Thyroid gland (tissue), 4 donors: ENCODE data around the gene MAGI1. TPM values are rescaled to one million over a fixed set of nuclear protein-coding genes. Genes with fewer than 3 reads are reported as not detected.

ENCODE experiments used
- DNase-seq, 2 donors: peaks; one replicate each; pipeline ENCODE4 v3.0.0-alpha.2; 2019
- H3K27ac ChIP-seq, 3 donors: fragments of 200-600 bp; sonication (generic); 1 replicate in 2 of 3; 2 replicates in 1 of 3; pipeline ENCODE4 v1.5.1; 2016 to 2019; ENCODE audit warnings: mild to moderate bottlenecking in 1 of 3, moderate library complexity in 1 of 3
- H3K27me3 ChIP-seq: fragments of 200-600 bp; sonication (generic); one replicate; pipeline ENCODE4 v1.5.1; 2019
- H3K36me3 ChIP-seq, 2 donors: fragments of 200-600 bp; sonication (generic); one replicate each; pipeline ENCODE4 v1.5.1; 2016 to 2019
- H3K4me1 ChIP-seq, 2 donors: fragments of 200-600 bp; sonication (generic); one replicate each; pipeline ENCODE4 v1.5.1; 2017 to 2019
- H3K4me3 ChIP-seq, 3 donors: fragments of 200-600 bp; sonication (generic); replicated peaks in 1 of 3; 1 replicate in 2 of 3; 2 replicates in 1 of 3; pipeline ENCODE4 v1.5.1; 2016; ENCODE audit warnings: mild to moderate bottlenecking in 1 of 3
- H3K9me3 ChIP-seq: fragments of 200-600 bp; sonication (generic); one replicate; pipeline ENCODE4 v1.5.1; 2017
- POLR2A ChIP-seq, 2 donors: fragments of 450-650 bp; IDR thresholded peaks; one replicate each; pipeline ENCODE4 v1.6.1; 2017; ENCODE audit warnings: antibody characterized with exemption in 2 of 2, mild to moderate bottlenecking in 2 of 2, moderate library complexity in 1 of 2
- WGBS, 2 donors: methylation state at CpG; one replicate each; pipeline ENCODE4 v1.1.5; 2017; 5-methylcytosine and 5-hydroxymethylcytosine counted together
- intact Hi-C: fragments of 100-400 bp; cut with DNase I; formaldehyde crosslinking; loops from one replicate; pipeline ENCODE4 v1.15.1; 2023
- total RNA-seq, 4 donors: library from RNA; depleted of rRNA; stranded (reverse); fragments of >200 nt; gene quantifications; one replicate each; pipeline ENCODE4 v1.2.3, GENCODE V29; 2016
- TF ChIP-seq, protein P1 (sequence below), 6 experiments: fragments of 200-600 bp in 3 of 6; fragments of 450-650 bp in 3 of 6; sonication (generic) in 3 of 6; IDR thresholded peaks; one replicate each; pipeline ENCODE4 v1.5.1; 2016 to 2019; ENCODE audit warnings: antibody characterized with exemption in 6 of 6, mild to moderate bottlenecking in 2 of 6, inconsistent platforms in 1 of 6, moderate library complexity in 1 of 6

Gene MAGI1
- total RNA-seq, 4 donors from 2014 or later, result 60.5 to 123 (median 87.5) TPM

DNA sequence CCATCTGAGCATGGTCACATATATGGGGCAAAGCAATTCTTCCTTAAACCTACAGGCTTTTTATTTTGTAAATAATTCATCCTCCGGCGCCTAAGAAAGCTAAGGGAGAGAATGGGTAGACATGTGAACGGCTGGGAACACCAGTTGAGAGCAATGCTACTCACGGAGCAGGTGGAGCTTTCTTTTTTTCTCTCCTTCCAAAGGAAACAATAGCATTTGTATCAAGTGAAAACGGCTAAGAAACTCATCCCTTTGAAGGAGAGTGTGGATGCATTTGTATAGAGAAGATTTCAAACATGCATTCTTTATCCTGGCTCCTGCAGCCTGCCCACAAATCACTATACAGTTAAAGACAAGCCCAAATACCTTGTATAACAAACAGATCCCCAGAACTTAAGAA lies 637.8 kb downstream of the MAGI1 start:
- Histone ChIP-seq H3K4me1 (no peaks in the 10 kb centered on the region), H3K27me3 (no peaks in the 10 kb centered on the region), H3K4me3 (no peak overlapping the region), H3K27ac (no peak overlapping the region), H3K36me3 (no peaks in the 10 kb centered on the region), H3K9me3 (no peaks in the 10 kb centered on the region)
- WGBS, 2 donors, result 73 to 87% methylated on average over 5 of the region's 5 CpGs
- DNase-seq, result no peak
- TF ChIP-seq, protein P1, sequence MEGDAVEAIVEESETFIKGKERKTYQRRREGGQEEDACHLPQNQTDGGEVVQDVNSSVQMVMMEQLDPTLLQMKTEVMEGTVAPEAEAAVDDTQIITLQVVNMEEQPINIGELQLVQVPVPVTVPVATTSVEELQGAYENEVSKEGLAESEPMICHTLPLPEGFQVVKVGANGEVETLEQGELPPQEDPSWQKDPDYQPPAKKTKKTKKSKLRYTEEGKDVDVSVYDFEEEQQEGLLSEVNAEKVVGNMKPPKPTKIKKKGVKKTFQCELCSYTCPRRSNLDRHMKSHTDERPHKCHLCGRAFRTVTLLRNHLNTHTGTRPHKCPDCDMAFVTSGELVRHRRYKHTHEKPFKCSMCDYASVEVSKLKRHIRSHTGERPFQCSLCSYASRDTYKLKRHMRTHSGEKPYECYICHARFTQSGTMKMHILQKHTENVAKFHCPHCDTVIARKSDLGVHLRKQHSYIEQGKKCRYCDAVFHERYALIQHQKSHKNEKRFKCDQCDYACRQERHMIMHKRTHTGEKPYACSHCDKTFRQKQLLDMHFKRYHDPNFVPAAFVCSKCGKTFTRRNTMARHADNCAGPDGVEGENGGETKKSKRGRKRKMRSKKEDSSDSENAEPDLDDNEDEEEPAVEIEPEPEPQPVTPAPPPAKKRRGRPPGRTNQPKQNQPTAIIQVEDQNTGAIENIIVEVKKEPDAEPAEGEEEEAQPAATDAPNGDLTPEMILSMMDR (IDR thresholded peaks at IDR 0.05), result no peak
- TF ChIP-seq POLR2A (IDR thresholded peaks at IDR 0.05), result no peak
- intact Hi-C loops, result no loop called here

DNA sequence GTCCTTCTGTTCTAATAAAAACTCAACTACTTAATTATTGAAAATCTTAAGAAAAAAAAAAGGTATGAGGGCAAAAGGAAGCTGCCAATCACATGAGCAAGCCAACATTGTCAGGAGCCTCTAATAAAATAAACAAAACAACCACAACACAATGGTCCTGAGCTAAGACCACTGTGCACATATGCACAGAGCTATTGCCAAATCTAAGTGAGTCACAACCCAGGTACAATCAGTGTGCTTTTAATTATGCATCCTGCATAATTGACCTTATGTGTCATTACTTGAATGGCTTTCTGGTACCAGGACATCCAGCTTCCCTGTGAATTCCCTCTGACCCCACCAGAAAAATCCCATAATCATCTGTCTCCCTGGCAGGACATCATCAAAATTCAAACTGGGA lies 639.8 kb downstream of the MAGI1 start:
- TF ChIP-seq, protein P1 (IDR thresholded peaks at IDR 0.05), result no peak
- no peak for TF ChIP-seq POLR2A (IDR thresholded peaks at IDR 0.05)
- Histone ChIP-seq H3K9me3 (no peaks in the 10 kb centered on the region), H3K4me1 (no peaks in the 10 kb centered on the region), H3K4me3 (no peak overlapping the region), H3K27me3 (no peaks in the 10 kb centered on the region), H3K27ac (no peak overlapping the region), H3K36me3 (no peaks in the 10 kb centered on the region)
- no peak for DNase-seq
- intact Hi-C loops, result no loop called here

DNA sequence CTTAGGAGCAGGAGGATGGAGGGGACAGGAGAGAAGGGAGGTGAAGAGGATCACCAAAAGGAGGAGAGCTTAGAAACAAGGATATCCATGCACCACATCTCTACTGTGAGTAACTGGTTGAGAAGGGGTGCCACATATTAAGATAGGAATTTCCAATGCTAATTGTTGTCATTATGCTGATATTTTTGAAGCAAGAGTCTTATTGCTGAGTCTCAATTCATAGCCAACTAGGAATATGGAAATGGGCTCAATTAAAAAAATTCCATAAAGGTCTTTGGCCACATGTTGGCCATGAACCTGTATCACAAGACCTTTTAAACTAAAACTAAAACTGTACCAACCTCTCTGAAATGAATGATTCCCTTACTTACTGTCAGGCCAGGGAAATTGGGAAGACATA lies 642.6 kb downstream of the MAGI1 start:
- peaks cover 0 to under 1% of the 10 kb centered on the region in 2 donors for H3K36me3 ChIP-seq
- no peak for DNase-seq
- no peaks in the 10 kb centered on the region for H3K4me1 ChIP-seq
- H3K27me3 ChIP-seq, result no peaks in the 10 kb centered on the region
- H3K9me3 ChIP-seq, result no peaks in the 10 kb centered on the region
- no peak overlapping the region for H3K27ac ChIP-seq
- no peak overlapping the region for H3K4me3 ChIP-seq
- intact Hi-C loops, result no loop called here
- no peak for TF ChIP-seq POLR2A (IDR thresholded peaks at IDR 0.05)
- TF ChIP-seq, protein P1 (IDR thresholded peaks at IDR 0.05), result no peak

DNA sequence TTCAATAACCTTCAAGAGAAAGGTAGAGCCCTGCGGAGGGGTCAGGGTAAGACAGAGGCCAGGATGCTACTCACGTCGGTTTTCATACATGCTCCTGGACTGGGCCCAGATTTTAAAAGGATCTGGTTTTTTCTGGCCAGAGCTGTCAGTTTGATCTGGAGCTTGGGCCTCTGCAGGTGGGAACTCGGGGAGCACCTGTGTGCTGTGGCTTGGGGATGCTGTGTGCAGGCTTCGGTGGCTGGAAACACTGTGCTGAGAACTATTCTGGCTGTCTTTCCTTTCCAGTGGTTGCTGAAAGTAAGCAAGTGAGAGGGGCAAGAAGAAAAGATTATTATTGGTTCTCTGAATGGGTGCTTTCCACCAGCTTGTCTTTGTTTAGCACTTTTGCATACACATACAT lies 647.6 kb downstream of the MAGI1 start:
- DNase-seq, result no peak
- H3K4me1 ChIP-seq, result no peaks in the 10 kb centered on the region
- H3K36me3 ChIP-seq, result peaks cover 0 to 4% of the 10 kb centered on the region in 2 donors
- H3K9me3 ChIP-seq, result no peaks in the 10 kb centered on the region
- WGBS, 2 donors, result 79 to 86% methylated on average over 5 of the region's 5 CpGs
- H3K27me3 ChIP-seq, result no peaks in the 10 kb centered on the region
- TF ChIP-seq POLR2A (IDR thresholded peaks at IDR 0.05), result no peak
- TF ChIP-seq, protein P1 (IDR thresholded peaks at IDR 0.05), result no peak
- intact Hi-C loops, result no loop called here
- no peak overlapping the region for H3K27ac ChIP-seq
- H3K4me3 ChIP-seq, result no peak overlapping the region

DNA sequence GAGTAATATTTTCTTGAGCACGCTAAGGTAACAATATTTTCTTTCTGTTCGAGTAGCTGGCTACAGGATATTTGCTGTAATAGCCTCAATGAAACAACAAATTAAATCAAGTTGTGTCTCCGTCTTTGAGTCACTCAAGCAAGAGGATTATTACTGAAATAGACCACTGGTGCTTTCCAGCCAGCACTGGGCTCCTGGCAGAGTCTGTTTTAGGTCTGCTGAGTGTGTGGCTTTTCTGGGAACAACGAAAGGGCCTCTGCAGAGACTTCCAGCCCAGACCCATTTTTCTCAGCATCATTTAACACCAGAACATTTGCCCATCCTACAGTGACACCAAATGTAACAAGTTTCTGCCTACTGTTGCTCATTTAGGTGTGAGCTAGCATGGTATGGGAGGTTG lies 652.9 kb downstream of the MAGI1 start:
- DNase-seq, result no peak
- TF ChIP-seq POLR2A (IDR thresholded peaks at IDR 0.05), result no peak
- Histone ChIP-seq H3K9me3 (no peaks in the 10 kb centered on the region), H3K27ac (no peak overlapping the region), H3K36me3 (peaks cover 4 to 12% of the 10 kb centered on the region in 2 donors), H3K27me3 (no peaks in the 10 kb centered on the region), H3K4me1 (no peaks in the 10 kb centered on the region), H3K4me3 (no peak overlapping the region)
- intact Hi-C loops, result no loop called here
- 91 to 96% methylated on average over 4 of the region's 4 CpGs for WGBS, 2 donors

DNA sequence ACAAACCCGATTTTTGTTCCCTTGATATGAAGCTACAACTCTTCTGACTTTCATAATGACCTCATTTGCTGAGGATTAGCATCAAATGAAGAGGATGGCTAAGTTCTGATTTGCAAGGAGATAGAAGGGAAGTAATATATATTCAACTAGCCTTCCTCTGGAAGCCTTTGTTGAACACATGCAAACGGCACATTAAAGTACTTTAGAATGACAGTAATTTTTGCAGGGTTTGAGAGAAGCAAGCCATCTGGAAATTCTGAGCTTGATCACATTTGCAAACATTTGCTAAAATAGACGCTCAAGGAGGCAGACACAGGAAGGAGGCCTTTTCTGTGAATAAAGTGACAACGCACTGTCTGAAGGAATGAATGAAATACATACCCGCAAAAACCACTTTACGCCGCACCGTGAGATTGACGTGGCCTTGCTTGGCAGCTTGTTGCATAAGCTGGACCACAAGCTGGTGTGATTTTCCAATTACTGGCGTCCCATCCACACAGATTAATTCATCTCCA lies 657.2 kb downstream of the MAGI1 start:
- Histone ChIP-seq H3K9me3 (no peaks in the 10 kb centered on the region), H3K36me3 (peaks cover 4 to 15% of the 10 kb centered on the region in 2 donors), H3K4me1 (peaks cover 7 to 8% of the 10 kb centered on the region in 2 donors), H3K27me3 (no peaks in the 10 kb centered on the region), H3K27ac (no peak overlapping the region), H3K4me3 (no peak overlapping the region)
- TF ChIP-seq, protein P1 (IDR thresholded peaks at IDR 0.05), result no peak
- no peak for TF ChIP-seq POLR2A (IDR thresholded peaks at IDR 0.05)
- 93 to 96% methylated on average over 10 of the region's 10 CpGs for WGBS, 2 donors
- no peak for DNase-seq
- intact Hi-C loops, result no loop called here
